Measurements from ENCODE around the gene MICU1. TPM values are rescaled to one million over a fixed set of nuclear protein-coding genes. Genes with fewer than 3 reads are reported as not detected.

The MICU1 gene
- total and polyA plus RNA-seq, 9 donors, result 29.9 to 117 (median 44.5) TPM

DNA sequence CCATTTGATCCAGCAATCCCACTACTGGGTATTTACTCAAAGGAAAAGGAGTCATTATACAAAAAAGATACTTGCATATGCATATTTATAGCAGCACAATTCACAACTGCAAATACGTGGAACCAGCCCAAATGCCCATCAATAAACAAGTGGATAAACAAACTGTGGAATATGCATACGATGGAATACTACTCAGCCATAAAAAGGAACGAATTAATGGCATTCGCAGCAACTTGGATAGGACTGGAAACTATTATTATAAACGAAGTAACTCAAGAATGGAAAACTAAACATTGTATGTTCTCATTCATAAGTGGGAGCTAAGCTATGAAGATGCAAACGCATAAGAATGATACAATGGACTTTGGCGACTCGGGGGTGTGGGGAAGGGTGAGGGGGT, 108.6 kb downstream of the MICU1 start:
- no peaks in the 10 kb centered on the region for H3K36me3 ChIP-seq
- no peaks in the 10 kb centered on the region for H3K4me1 ChIP-seq (ENCODE audit: insufficient read depth)
- H3K27ac ChIP-seq, result no peak overlapping the region
- TF ChIP-seq, protein P1, sequence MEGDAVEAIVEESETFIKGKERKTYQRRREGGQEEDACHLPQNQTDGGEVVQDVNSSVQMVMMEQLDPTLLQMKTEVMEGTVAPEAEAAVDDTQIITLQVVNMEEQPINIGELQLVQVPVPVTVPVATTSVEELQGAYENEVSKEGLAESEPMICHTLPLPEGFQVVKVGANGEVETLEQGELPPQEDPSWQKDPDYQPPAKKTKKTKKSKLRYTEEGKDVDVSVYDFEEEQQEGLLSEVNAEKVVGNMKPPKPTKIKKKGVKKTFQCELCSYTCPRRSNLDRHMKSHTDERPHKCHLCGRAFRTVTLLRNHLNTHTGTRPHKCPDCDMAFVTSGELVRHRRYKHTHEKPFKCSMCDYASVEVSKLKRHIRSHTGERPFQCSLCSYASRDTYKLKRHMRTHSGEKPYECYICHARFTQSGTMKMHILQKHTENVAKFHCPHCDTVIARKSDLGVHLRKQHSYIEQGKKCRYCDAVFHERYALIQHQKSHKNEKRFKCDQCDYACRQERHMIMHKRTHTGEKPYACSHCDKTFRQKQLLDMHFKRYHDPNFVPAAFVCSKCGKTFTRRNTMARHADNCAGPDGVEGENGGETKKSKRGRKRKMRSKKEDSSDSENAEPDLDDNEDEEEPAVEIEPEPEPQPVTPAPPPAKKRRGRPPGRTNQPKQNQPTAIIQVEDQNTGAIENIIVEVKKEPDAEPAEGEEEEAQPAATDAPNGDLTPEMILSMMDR (IDR thresholded peaks at IDR 0.05), result no peak
- TF ChIP-seq EP300 (IDR thresholded peaks at IDR 0.05), result no peak
- TF ChIP-seq POLR2A (IDR thresholded peaks at IDR 0.05), result no peak
- intact Hi-C loops (cut with DNase I), result no loop called here
- no peak for DNase-seq
- WGBS, 3 donors, result 97% methylated on average over 8 of the region's 8 CpGs
- H3K4me3 ChIP-seq, result no peak overlapping the region
- no peaks in the 10 kb centered on the region for H3K27me3 ChIP-seq
- no peaks in the 10 kb centered on the region for H3K9me3 ChIP-seq

DNA sequence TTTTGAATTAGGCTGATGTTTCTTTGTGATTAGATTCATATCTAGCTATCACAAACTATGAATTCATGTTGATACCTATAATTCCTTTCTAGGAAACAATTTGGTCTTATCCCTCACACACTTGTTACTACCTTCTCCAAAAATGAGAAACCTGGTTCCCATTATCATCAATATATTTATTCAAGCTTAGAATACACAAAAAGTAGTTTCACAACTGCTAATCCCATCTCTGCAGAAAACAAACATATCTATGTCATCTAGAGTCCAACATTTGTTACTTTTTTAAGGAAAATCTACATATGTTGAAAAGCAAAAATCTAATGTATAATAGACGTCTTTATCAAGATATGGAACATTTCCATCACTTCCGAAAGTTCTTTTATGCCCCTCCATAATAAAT, 110.4 kb downstream of the MICU1 start:
- no peak for DNase-seq
- Histone ChIP-seq H3K27me3 (no peaks in the 10 kb centered on the region), H3K27ac (no peak overlapping the region), H3K36me3 (no peaks in the 10 kb centered on the region), H3K4me1 (ENCODE audit: insufficient read depth) (no peaks in the 10 kb centered on the region), H3K4me3 (no peak overlapping the region), H3K9me3 (no peaks in the 10 kb centered on the region)
- intact Hi-C loops (cut with DNase I), result no loop called here
- 79 to 90% (median 80%) methylated on average over 2 of the region's 2 CpGs for WGBS, 3 donors
- TF ChIP-seq, protein P1 (IDR thresholded peaks at IDR 0.05), result no peak
- TF ChIP-seq POLR2A (IDR thresholded peaks at IDR 0.05) (no peak), EP300 (IDR thresholded peaks at IDR 0.05) (no peak)

DNA sequence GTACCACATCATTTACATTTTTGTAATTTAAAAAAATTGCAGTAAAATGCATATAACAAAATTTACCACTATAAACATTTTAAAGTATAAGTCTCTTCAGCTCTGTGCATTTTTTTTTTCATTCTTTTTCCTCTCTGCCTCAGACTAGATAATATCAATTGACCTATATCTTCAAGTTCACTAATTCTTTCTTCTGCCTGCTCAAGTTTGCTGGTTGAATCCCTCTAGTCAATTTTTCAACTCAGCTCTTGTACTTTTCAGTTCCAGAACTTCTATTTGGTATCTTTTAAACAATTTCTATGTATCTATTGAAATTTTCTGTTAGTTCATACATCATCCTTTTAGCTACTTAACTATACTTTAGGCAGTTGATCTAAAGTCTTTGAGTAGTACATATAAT, 112.0 kb downstream of the MICU1 start:
- Histone ChIP-seq H3K4me1 (ENCODE audit: insufficient read depth) (no peaks in the 10 kb centered on the region), H3K36me3 (no peaks in the 10 kb centered on the region), H3K9me3 (no peaks in the 10 kb centered on the region), H3K27ac (no peak overlapping the region), H3K27me3 (no peaks in the 10 kb centered on the region), H3K4me3 (no peak overlapping the region)
- DNase-seq, result no peak
- intact Hi-C loops (cut with DNase I), result no loop called here
- TF ChIP-seq, protein P1 (IDR thresholded peaks at IDR 0.05), result no peak
- TF ChIP-seq POLR2A (IDR thresholded peaks at IDR 0.05) (no peak), EP300 (IDR thresholded peaks at IDR 0.05) (no peak)

DNA sequence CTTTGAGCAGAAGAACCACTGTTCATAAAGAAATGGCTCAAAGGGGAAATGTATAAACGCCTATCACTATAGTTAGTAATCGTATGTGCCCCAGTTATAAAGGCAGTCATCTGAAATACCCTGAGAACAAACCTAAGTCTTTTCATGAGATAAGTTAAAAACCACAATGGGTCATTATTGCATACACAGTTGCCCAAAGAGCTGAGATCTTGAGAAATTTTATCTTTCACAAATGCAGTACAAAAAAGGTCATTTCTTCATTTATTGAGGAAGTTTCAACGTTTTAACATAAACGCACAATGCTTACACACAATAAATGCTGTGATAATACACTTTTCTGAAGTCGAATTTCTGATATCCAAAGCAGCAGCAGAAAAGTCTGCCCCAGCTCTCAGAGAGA, 114.4 kb downstream of the MICU1 start:
- Histone ChIP-seq H3K27ac (no peak overlapping the region), H3K4me1 (ENCODE audit: insufficient read depth) (no peaks in the 10 kb centered on the region), H3K36me3 (no peaks in the 10 kb centered on the region), H3K27me3 (no peaks in the 10 kb centered on the region), H3K9me3 (no peaks in the 10 kb centered on the region), H3K4me3 (no peak overlapping the region)
- 89 to 96% (median 93%) methylated on average over 5 of the region's 5 CpGs for WGBS, 3 donors
- intact Hi-C loops (cut with DNase I), result no loop called here
- no peak for TF ChIP-seq EP300 (IDR thresholded peaks at IDR 0.05)
- no peak for TF ChIP-seq POLR2A (IDR thresholded peaks at IDR 0.05)
- TF ChIP-seq, protein P1 (IDR thresholded peaks at IDR 0.05), result no peak
- DNase-seq, result no peak

DNA sequence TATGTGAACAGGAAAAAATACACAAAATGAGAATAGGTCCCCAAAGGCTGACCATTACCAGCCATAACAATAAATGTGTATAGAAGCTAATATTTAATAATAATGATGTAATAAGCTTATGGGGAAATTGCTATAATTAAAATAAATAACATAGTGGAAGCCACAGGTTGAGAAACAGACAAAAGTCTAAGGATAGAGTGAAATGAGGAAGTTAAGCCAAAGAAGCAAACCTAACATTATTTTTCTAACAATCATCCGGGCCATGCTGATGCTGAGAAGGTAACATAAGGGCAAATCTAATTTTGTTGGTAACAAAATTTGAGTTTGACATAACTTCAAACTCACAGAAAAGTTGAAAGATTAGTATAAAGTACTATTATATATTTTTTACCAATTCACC, 115.9 kb downstream of the MICU1 start:
- Histone ChIP-seq H3K4me1 (ENCODE audit: insufficient read depth) (no peaks in the 10 kb centered on the region), H3K27me3 (no peaks in the 10 kb centered on the region), H3K27ac (no peak overlapping the region), H3K4me3 (no peak overlapping the region), H3K36me3 (no peaks in the 10 kb centered on the region), H3K9me3 (no peaks in the 10 kb centered on the region)
- 68 to 94% (median 76%) methylated on average over 1 of the region's 1 CpG for WGBS, 3 donors
- intact Hi-C loops (cut with DNase I), result no loop called here
- TF ChIP-seq POLR2A (IDR thresholded peaks at IDR 0.05) (no peak), EP300 (IDR thresholded peaks at IDR 0.05) (no peak)
- TF ChIP-seq, protein P1 (IDR thresholded peaks at IDR 0.05), result no peak
- no peak for DNase-seq

Measured in ovary (tissue), 9 donors.